Ramos (cell line): ENCODE results near the gene NEGR1.

Experiments
- in situ Hi-C: fragments of 300-500 bp; cut with MboI; formaldehyde crosslinking; loops from one replicate; pipeline ENCODE4 v1.14.3; 2022; ENCODE audit warnings: low sequenced_read_pairs; ENCODE audit not compliant: unreplicated experiment

Gene NEGR1

GRCh38 chr1:71438626-71439025 is 843.7 kb downstream of the NEGR1 start:
- in situ Hi-C loops, result no loop called here

- in situ Hi-C loops, result no loop called here
Observed at GRCh38 chr1:71435951-71436350, 846.4 kb downstream of the NEGR1 start.

- in situ Hi-C loops, result no loop called here
Observed at GRCh38 chr1:71434240-71434639, 848.1 kb downstream of the NEGR1 start.

- in situ Hi-C loops, result no loop called here
Observed at GRCh38 chr1:71428029-71428428, 854.3 kb downstream of the NEGR1 start.

GRCh38 chr1:71427066-71427465 is 855.3 kb downstream of the NEGR1 start:
- in situ Hi-C loops, result no loop called here

- in situ Hi-C loops, result no loop called here
Observed at GRCh38 chr1:71424536-71424935, 857.8 kb downstream of the NEGR1 start.

- in situ Hi-C loops, result no loop called here
Observed at GRCh38 chr1:71422221-71422620, 860.1 kb downstream of the NEGR1 start.

- in situ Hi-C loops, result no loop called here
Observed at GRCh38 chr1:71417421-71417820, 864.9 kb downstream of the NEGR1 start.

- in situ Hi-C loops, result no loop called here
Observed at GRCh38 chr1:71414179-71414578, 868.2 kb downstream of the NEGR1 start.

- in situ Hi-C loops, result no loop called here
Observed at GRCh38 chr1:71413441-71414175, 868.7 kb downstream of the NEGR1 start.

GRCh38 chr1:71400050-71400449 is 882.3 kb downstream of the NEGR1 start:
- in situ Hi-C loops, result no loop called here

- in situ Hi-C loops, result no loop called here
Observed at GRCh38 chr1:71399594-71399993, 882.7 kb downstream of the NEGR1 start.

- in situ Hi-C loops, result no loop called here
Observed at GRCh38 chr1:71393301-71393700, 889.0 kb downstream of the NEGR1 start.

GRCh38 chr1:71390518-71390917 is 891.8 kb downstream of the NEGR1 start:
- in situ Hi-C loops, result no loop called here

- in situ Hi-C loops, result no loop called here
Observed at GRCh38 chr1:71377886-71378285, 904.5 kb downstream of the NEGR1 start.

GRCh38 chr1:71372496-71372895 is 909.8 kb downstream of the NEGR1 start:
- in situ Hi-C loops, result no loop called here

GRCh38 chr1:71371581-71371980 is 910.8 kb downstream of the NEGR1 start:
- in situ Hi-C loops, result no loop called here

GRCh38 chr1:71364236-71364635 is 918.1 kb downstream of the NEGR1 start:
- in situ Hi-C loops, result no loop called here

GRCh38 chr1:71362691-71363090 is 919.6 kb downstream of the NEGR1 start:
- in situ Hi-C loops, result no loop called here

GRCh38 chr1:71362076-71362475 is 920.3 kb downstream of the NEGR1 start:
- in situ Hi-C loops, result no loop called here

- in situ Hi-C loops, result no loop called here
Observed at GRCh38 chr1:71357708-71358107, 924.6 kb downstream of the NEGR1 start.

GRCh38 chr1:71351438-71351837 is 930.9 kb downstream of the NEGR1 start:
- in situ Hi-C loops, result no loop called here
